ENCODE data around the gene PRICKLE4.

Gene PRICKLE4

DNA sequence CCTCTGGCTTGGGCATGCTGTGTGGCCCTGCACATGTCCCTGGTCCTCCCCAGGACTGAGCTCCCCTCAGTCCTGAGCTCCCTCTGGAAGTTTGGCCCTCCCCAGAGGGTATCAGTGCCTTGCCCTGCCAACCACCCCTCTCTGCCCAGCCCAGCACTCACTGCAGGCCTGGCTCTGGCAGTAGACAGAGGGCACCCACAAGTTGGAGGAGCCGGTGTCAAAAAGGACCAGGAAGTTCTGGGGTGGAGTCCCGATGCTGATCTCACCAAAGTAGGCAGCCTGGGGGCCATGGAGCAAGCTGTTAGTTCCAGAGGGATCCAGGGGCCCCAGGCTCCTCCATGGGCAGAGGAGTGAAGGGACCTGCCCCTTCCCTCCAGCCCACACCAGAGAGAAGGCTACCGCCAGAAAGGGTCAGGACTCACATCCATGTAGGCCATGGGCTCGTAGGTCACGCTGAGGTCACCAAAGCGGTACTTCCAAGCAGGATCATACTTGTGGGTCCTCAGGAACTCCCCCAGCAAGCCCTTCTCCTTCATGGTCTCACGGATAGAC is 36.3 kb upstream of the PRICKLE4 start:
- TF ChIP-seq CTCF (conservative IDR thresholded peaks at IDR 0.05; ENCODE audit: low read depth): no peak
- H3K27ac ChIP-seq: no peak overlapping the region
- POLR2A ChIA-PET (ENCODE audit: low non-redundant PET): no interaction called here
- no peak for DNase-seq (ENCODE audit: low spot score)
- CTCF ChIA-PET: no interaction called here

GRCh38 chr6:41746107-41746506 is 34.5 kb upstream of the PRICKLE4 start:
- no peak for DNase-seq (ENCODE audit: low spot score)
- no peak overlapping the region for H3K27ac ChIP-seq
- ChIA-PET POLR2A (ENCODE audit: low non-redundant PET) (no interaction called here), CTCF (no interaction called here)
- no peak for TF ChIP-seq CTCF (conservative IDR thresholded peaks at IDR 0.05; ENCODE audit: low read depth)

GRCh38 chr6:41747256-41748101 is 33.1 kb upstream of the PRICKLE4 start, which contains the start of gene PGC:
Gene PGC, minus strand, starts transcription at chr6:41747397. Its CDS starts 63 bp downstream, at chr6:41747334.
- no peak for DNase-seq (ENCODE audit: low spot score)
- TF ChIP-seq CTCF (conservative IDR thresholded peaks at IDR 0.05; ENCODE audit: low read depth): no peak
- CTCF ChIA-PET: no interaction called here
- H3K27ac ChIP-seq: no peak within 1 kb of the TSS
- POLR2A ChIA-PET (ENCODE audit: low non-redundant PET): no interaction called here

- no peak for DNase-seq (ENCODE audit: low spot score)
- no peak overlapping the region for H3K27ac ChIP-seq
- no peak for TF ChIP-seq CTCF (conservative IDR thresholded peaks at IDR 0.05; ENCODE audit: low read depth)
- ChIA-PET POLR2A (ENCODE audit: low non-redundant PET) (no interaction called here), CTCF (no interaction called here)
These were observed 32.5 kb upstream of the PRICKLE4 start for GRCh38 chr6:41748102-41748477.

GRCh38 chr6:41748542-41748941 is 32.0 kb upstream of the PRICKLE4 start:
- H3K27ac ChIP-seq: no peak overlapping the region
- TF ChIP-seq CTCF (conservative IDR thresholded peaks at IDR 0.05; ENCODE audit: low read depth): no peak
- ChIA-PET POLR2A (ENCODE audit: low non-redundant PET) (no interaction called here), CTCF (no interaction called here)
- DNase-seq (ENCODE audit: low spot score): no peak

GRCh38 chr6:41750374-41750773 is 30.2 kb upstream of the PRICKLE4 start:
- no peak overlapping the region for H3K27ac ChIP-seq
- ChIA-PET CTCF (interaction anchor here (1.0 kb wide), 1 partner anchor 16 kb away, joined by 5 read pairs; no protein-coding TSS in a partner anchor), POLR2A (ENCODE audit: low non-redundant PET) (no interaction called here)
- no peak for TF ChIP-seq CTCF (conservative IDR thresholded peaks at IDR 0.05; ENCODE audit: low read depth)
- no peak for DNase-seq (ENCODE audit: low spot score)
